Measurements from ENCODE around the gene MAPK9.

The MAPK9 gene

DNA sequence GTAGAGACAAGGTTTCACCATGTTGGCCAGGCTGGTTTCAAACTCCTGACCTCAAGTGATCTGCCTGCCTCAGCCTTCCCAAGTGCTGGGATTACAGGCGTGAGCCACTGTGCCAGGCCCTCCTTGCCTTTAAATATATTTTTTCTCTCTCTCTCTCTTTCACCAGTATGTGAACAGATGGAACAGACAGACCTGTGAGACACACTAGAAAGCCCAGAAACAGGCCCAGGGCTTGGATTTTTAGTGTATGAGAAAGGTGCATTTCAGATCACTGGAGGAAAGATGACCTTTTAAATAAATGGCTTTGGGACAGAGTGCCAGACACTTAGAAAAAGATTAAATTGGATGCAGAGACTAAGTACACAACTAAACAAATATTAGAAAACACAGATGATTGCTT lies 86.0 kb downstream of the MAPK9 start:
- DNase-seq (ENCODE audit: low read depth), result no peak

GRCh38 chr5:180204276-180204819 lies 87.5 kb downstream of the MAPK9 start:
- no peak for DNase-seq (ENCODE audit: low read depth)

DNA sequence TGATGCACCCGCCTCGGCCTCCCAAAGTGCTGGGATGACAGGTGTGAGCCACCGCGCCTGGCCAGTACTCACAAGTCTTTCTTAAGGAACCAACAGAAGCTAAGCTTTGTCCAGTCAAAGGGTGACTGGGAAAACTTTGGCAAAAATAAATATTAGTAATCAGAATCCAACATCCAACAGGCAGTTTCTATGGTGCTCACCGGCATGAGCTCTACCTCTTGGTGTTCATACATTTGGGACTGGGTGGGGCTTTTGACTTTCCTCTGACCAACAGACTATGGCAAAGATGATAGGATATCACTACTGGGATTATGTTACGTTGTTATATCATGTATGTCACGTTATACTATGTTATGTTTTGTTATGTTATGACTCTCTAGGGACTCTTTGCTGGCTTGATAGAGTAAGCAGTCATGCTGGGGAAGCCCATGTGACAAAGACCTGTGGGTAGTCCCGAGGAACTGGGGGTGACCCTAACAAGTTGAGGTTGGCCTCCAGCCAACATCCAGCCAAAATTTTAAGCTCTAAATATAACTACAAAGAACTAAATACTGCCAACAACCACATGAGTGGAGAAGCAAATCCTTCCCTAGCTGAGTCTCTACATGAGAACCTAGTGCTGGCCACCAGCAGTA lies 88.8 kb downstream of the MAPK9 start:
- DNase-seq (ENCODE audit: low read depth), result no peak

- DNase-seq (ENCODE audit: low read depth), result no peak
Measured at GRCh38 chr5:180201051-180201987, 90.6 kb downstream of the MAPK9 start.

GRCh38 chr5:180199390-180199789 lies 92.5 kb downstream of the MAPK9 start:
- no peak for DNase-seq (ENCODE audit: low read depth)

- DNase-seq (ENCODE audit: low read depth), result no peak
Measured at GRCh38 chr5:180198208-180198607, 93.7 kb downstream of the MAPK9 start.

GRCh38 chr5:180197016-180197702 lies 94.7 kb downstream of the MAPK9 start:
- DNase-seq (ENCODE audit: low read depth), result no peak

DNA sequence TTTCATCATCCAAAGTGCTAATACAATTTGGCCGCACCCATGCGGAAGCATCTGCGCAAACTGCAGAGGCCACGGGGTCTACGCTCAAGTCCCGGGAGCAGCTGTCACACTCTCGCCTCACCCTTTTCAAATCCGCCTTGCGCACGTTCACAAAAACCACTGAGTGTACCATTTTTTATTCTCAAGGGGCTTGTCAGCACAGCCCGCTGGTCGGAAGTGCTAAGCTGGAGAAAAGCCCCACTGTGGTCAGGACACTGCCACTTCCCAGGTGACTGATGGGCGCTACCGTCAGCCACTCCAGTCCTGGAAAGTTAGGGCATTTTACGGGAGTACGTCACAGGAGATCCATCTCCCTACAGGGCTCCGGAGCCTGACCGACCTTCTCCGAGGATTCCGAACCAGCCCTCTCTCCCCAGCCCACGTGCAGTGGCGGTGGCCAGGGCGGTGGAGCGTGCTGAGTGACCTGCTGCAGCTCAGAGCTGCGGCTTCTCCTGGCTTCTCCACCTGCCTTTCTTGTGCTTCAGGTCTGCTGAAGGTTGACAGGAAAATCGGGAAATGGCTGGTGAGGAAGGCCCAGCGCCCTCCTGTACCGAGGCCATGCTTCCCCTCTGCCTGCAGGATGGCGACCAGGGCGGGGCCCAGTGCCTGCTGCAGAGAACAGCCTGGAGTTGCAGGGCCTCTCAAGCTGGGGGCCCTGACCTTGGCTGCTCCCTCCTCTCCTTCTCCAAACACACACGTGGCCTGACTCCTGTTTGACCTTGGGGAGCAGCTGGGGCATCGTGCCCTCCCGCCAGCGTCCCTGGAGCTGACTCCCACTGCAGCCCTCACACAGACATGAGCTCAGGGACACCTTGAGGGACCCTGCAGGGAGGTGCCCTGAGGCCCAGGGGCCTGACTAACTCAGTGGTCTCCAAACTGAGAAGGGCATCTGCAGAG lies 97.2 kb downstream of the MAPK9 start:
- no peak for DNase-seq (ENCODE audit: low read depth)

- DNase-seq (ENCODE audit: low read depth), result no peak
Measured at GRCh38 chr5:180193749-180194375, 98.0 kb downstream of the MAPK9 start.

DNA sequence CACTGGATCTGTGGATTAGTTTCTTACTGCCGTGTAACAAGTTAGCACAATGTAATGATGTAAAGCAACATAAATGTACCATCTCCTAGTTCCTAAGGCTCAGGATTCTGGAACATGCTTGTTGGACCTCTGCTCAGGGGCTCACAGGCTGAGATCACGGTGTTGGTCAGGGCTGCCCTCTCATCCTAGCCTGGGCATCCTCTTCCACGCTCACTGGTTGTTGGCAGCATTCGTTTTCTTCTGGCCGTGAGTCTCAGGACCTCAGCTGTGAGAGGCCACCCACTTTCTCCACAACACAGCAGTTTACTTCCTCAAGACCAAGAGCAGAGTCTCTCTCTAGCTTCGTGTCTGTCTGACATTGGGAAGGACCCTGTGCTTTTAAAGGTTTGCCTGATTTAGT lies 100.2 kb downstream of the MAPK9 start:
- no peak for DNase-seq (ENCODE audit: low read depth)

GRCh38 chr5:180187767-180188166 lies 104.1 kb downstream of the MAPK9 start:
- no peak for DNase-seq (ENCODE audit: low read depth)
